ENCODE measurements around the gene SIDT2. TPM values are rescaled to one million over a fixed set of nuclear protein-coding genes. Genes with fewer than 3 reads are reported as not detected.
A peak's percentile ranks its signal among the peaks of the same experiment; 100 is the strongest.

The SIDT2 gene
- total RNA-seq, 2 experiments from 2014 or later = 21.5 to 26.0 TPM

GRCh38 chr11:117231842-117232091 is 53.2 kb downstream of the SIDT2 start, which contains the start of gene PCSK7:
Gene PCSK7 (minus strand): TSS chr11:117232073. CDS start chr11:117229844, 2,229 bp downstream.
- intact Hi-C loops (cut with micrococcal nuclease) = loop anchor here (1.0 to 5.0 kb wide), 7 partner anchors 96 to 756 kb away; partner anchors contain the start of genes BUD13, CEP164, IL10RA and ZPR1
- Mint-ChIP-seq H3K36me3 (peaks cover 39% of the 10 kb centered on the region), H3K27ac (peak within 1 kb of the TSS; percentile 98), H3K27me3 (no peaks in the 10 kb centered on the region), H3K9me3 (no peaks in the 10 kb centered on the region), H3K4me1 (ENCODE audit: low read depth) (peaks cover 41% of the 10 kb centered on the region), H3K4me3 (peak within 1 kb of the TSS; percentile 99)
- peak; percentile 73 for DNase-seq
- CTCF ChIA-PET = interaction anchor here (0.8 to 2.8 kb wide), 9 partner anchors 10 to 441 kb away, joined by 3 to 21 read pairs (median 6); partner anchors contain the start of genes APOA5, CEP164, PAFAH1B2 and SIDT2
- POLR2A ChIA-PET = interaction anchor here (1.3 to 3.3 kb wide), 4 partner anchors 52 to 378 kb away, joined by 3 to 22 read pairs (median 11); partner anchors contain the start of genes CEP164 and SIDT2

DNA sequence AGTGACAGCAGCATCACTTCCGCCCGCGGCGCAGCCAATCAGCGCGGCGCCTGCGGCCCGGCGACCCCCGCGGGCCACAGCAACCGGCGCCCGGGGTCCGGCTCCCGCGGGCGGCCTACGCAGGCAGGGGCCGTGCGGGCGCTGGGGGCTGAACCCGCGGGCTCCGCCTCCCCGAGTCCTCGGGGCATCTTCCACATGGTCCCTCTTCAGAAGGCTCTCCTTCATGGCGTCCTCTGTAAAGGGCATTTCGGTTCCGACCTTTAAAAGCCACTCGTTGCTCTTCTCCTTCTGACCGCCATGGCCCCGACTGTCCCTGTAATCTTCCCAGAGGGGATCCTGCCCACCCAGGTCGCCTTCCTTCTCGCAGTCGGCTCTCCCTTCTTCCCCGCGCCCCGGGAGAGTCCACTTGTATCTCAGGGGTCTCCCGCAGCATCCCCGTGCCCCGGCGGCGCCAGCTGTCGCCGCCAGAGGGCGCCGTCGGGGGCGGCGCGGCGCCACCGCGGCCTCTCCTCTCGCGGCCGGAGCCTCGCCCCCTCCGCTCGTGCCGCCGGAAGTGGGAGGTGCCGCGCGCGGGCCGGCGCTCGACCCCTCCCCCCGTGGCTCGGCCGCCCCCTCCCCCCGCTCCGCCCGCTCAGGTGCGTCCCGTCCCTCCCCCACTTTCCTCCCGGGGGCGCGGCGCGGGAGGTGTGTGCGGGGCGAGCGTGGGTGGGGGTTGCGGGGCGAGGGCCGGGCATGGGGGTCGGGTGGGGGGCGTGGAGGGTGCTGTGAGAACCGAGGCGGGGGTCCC is 53.7 kb downstream of the SIDT2 start, which contains the start of gene RNF214:
TSS of gene RNF214 (plus strand) at position 580 of the 787 bp plus-strand sequence. CDS start 1,602 bp downstream, outside the sequence.
- intact Hi-C loops (cut with micrococcal nuclease) = loop anchor here (1.0 to 5.0 kb wide), 7 partner anchors 95 to 755 kb away; partner anchors contain the start of genes BUD13, CEP164, IL10RA and ZPR1
- peak; percentile 83 for DNase-seq
- POLR2A ChIA-PET = interaction anchor here (1.3 to 3.3 kb wide), 3 partner anchors 53 to 164 kb away, joined by 3 to 22 read pairs (median 17); partner anchors contain the start of genes CEP164 and SIDT2
- Mint-ChIP-seq H3K4me1 (ENCODE audit: low read depth) (peaks cover 37% of the 10 kb centered on the region), H3K9me3 (no peaks in the 10 kb centered on the region), H3K4me3 (peak within 1 kb of the TSS; percentile 99), H3K27me3 (no peaks in the 10 kb centered on the region), H3K36me3 (peaks cover 36% of the 10 kb centered on the region), H3K27ac (peak within 1 kb of the TSS; percentile 98)
- CTCF ChIA-PET = interaction anchor here (0.8 to 2.8 kb wide), 8 partner anchors 10 to 442 kb away, joined by 3 to 21 read pairs (median 5); partner anchors contain the start of genes APOA5, CEP164 and PAFAH1B2

DNA sequence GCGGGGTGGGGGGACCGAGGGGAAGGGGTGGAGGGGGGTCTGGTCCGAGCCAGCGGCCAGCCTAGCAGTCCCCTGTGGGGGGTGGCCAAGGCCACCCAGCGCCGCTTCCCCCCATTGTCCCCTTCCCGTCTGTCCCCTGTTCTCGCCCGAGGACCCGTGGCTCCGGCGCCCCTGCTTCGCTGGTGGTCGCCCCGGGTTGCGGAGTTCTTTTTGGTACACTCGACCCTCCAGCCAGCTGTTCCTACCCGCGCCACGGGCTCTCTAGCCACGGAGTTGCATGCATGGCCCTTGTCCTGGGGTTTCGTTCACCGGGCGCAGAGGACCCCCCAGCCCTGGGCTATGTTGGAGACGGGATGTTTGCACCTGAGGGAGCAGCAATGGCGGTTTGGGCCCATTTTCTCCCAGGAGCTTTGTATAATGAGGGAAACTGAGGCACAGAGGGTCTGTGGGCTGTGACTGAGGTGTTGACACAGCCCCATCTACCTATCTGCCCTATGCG is 54.4 kb downstream of the SIDT2 start:
- ChIA-PET CTCF (interaction anchor here (1.5 to 2.6 kb wide), 3 partner anchors 11 to 95 kb away, joined by 3 to 14 read pairs (median 4); partner anchors contain the start of gene CEP164), POLR2A (no interaction called here)
- Mint-ChIP-seq H3K36me3 (peaks cover 29% of the 10 kb centered on the region), H3K27ac (peak overlapping the region; percentile 69), H3K4me1 (ENCODE audit: low read depth) (peaks cover 37% of the 10 kb centered on the region), H3K4me3 (peak overlapping the region; percentile 82), H3K9me3 (no peaks in the 10 kb centered on the region), H3K27me3 (no peaks in the 10 kb centered on the region)
- intact Hi-C loops (cut with micrococcal nuclease) = loop anchor here (1.0 to 5.0 kb wide), 7 partner anchors 94 to 754 kb away; partner anchors contain the start of genes BUD13, CEP164, IL10RA and ZPR1
- peak; percentile 29 for DNase-seq

GRCh38 chr11:117238221-117238620 is 59.7 kb downstream of the SIDT2 start:
- CTCF ChIA-PET = interaction anchor here (1.0 to 1.3 kb wide), 2 partner anchors 11 to 188 kb away, joined by 3 to 4 read pairs; no protein-coding TSS in a partner anchor
- Mint-ChIP-seq H3K9me3 (no peaks in the 10 kb centered on the region), H3K36me3 (peaks cover 10% of the 10 kb centered on the region), H3K4me1 (ENCODE audit: low read depth) (peaks cover 20% of the 10 kb centered on the region), H3K4me3 (no peak overlapping the region), H3K27ac (peak overlapping the region; percentile 33), H3K27me3 (no peaks in the 10 kb centered on the region)
- DNase-seq = no peak
- POLR2A ChIA-PET = no interaction called here
- intact Hi-C loops (cut with micrococcal nuclease) = no loop called here

GRCh38 chr11:117239295-117239694 is 60.8 kb downstream of the SIDT2 start:
- no peak for DNase-seq
- H3K4me1 Mint-ChIP-seq (ENCODE audit: low read depth) = peaks cover 10% of the 10 kb centered on the region
- H3K4me3 Mint-ChIP-seq = no peak overlapping the region
- peaks cover 12% of the 10 kb centered on the region for H3K36me3 Mint-ChIP-seq
- ChIA-PET POLR2A (no interaction called here), CTCF (interaction anchor here (1.0 to 1.4 kb wide), 2 partner anchors 13 to 49 kb away, joined by 3 read pairs; no protein-coding TSS in a partner anchor)
- H3K27me3 Mint-ChIP-seq = no peaks in the 10 kb centered on the region
- H3K27ac Mint-ChIP-seq = no peak overlapping the region
- no peaks in the 10 kb centered on the region for H3K9me3 Mint-ChIP-seq
- intact Hi-C loops (cut with micrococcal nuclease) = no loop called here

Other genes starting within 250 kb of the SIDT2 start
- gene SIK3, start 80.3 kb upstream of the SIDT2 start, total RNA-seq = 10 to 100 TPM; 26.1 to 26.2 TPM
- gene PAFAH1B2, start 34.5 kb upstream of the SIDT2 start, total RNA-seq = 10 to 100 TPM; 61.3 to 61.5 TPM
- gene TAGLN, start 20.6 kb downstream of the SIDT2 start, total RNA-seq = 1 to 10 TPM; 3.1 to 4.0 TPM
- gene PCSK7, start 53.3 kb downstream of the SIDT2 start, total RNA-seq = 100 to 1,000 TPM; 104 to 105 TPM
- gene RNF214, start 53.9 kb downstream of the SIDT2 start, total RNA-seq = 10 to 100 TPM; 16.9 to 18.3 TPM
- gene BACE1-AS, start 112.6 kb downstream of the SIDT2 start, total RNA-seq = 1 to 10 TPM; 3.9 to 5.4 TPM
- gene BACE1, start 137.5 kb downstream of the SIDT2 start, total RNA-seq = 1 to 10 TPM; 1.8 to 2.7 TPM
- gene CEP164, start 149.1 kb downstream of the SIDT2 start, total RNA-seq = 10 to 100 TPM; 29.3 to 32.6 TPM

All from activated CD4-positive, alpha-beta memory T cell treated with anti-CD3 and anti-CD28 coated beads for 36 hours (primary cell).